Measurements from ENCODE around the gene MMP2.

DNA sequence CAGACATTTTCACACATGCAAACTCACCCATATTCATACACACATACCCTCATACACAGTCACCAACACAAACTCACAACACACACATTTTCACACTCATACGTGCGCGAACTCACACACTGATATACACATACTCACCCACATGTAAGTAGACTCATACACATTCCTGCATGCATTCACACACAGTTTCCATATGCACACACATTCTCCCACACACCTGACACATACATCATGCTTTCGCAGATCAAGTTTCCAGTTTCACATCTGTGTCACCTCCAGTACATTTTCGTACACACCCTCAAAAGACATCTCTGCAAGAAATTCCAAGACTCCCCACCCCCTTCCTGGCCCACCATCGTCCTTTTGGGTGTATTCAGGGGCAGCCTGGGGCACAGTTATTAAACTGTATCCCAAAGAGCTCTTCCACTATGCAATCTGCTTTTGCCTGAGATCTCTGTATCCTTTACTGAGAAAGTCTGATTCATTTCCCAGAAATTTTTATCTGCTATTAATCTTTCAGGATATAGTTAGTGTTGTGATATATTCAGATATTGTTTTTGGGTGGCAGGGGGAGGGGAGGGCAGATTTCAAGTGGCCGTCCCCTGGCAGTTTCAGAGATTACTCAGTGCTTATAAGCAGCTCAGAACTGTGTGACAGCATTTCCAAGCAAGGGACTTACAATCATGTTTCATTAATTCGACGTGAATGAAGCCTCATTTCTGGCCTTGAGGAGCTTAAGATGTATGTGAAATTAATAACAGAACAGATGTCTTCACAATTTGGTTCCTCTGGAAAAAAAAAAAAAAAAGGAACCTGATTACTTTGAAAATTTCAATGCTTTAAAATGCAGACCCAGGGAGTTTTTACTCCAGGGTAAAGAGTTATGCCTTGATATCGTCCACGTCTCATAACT, 35.3 kb upstream of the MMP2 start:
- TF ChIP-seq, protein P1, sequence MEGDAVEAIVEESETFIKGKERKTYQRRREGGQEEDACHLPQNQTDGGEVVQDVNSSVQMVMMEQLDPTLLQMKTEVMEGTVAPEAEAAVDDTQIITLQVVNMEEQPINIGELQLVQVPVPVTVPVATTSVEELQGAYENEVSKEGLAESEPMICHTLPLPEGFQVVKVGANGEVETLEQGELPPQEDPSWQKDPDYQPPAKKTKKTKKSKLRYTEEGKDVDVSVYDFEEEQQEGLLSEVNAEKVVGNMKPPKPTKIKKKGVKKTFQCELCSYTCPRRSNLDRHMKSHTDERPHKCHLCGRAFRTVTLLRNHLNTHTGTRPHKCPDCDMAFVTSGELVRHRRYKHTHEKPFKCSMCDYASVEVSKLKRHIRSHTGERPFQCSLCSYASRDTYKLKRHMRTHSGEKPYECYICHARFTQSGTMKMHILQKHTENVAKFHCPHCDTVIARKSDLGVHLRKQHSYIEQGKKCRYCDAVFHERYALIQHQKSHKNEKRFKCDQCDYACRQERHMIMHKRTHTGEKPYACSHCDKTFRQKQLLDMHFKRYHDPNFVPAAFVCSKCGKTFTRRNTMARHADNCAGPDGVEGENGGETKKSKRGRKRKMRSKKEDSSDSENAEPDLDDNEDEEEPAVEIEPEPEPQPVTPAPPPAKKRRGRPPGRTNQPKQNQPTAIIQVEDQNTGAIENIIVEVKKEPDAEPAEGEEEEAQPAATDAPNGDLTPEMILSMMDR (IDR thresholded peaks at IDR 0.05; ENCODE audit: insufficient read depth, low read depth, low read length) = no peak
- no peak for TF ChIP-seq EZH2 (IDR thresholded peaks at IDR 0.05; ENCODE audit: insufficient read depth, low read length)
